Activated CD8-positive, alpha-beta memory T cell treated with anti-CD3 and anti-CD28 coated beads for 1 hour (primary cell): Measurements from ENCODE around the gene CBFA2T3.
"Not testable (repeated sequence)": the region's sequence is repeated elsewhere in the genome, so short reads cannot be mapped to it uniquely, and the experiment has no call there.

Experiments used
- DNase-seq, 2 donors: peaks; one replicate each; pipeline ENCODE4 v3.0.0-alpha.2; 2020; ENCODE audit warnings: low read depth in 1 of 2; ENCODE audit errors: extremely low read depth in 1 of 2

CBFA2T3 gene

DNA sequence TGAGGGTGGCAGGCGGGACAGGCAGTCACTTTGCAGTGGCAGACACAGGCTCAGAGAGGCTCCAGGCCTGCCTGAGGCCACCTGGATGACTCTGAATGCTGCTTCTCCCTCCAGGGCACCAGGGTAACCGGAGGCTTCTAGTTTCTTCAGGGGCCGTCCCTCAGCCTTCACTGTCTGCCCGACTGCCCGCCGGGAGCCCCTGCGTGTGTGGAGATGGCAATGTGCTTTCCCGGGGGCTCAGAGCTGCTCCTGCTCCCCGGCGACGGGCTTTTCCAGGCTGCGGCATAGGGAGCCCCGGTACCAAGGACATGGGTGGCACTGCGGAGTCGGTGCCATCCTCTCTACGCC, 51.5 kb downstream of the CBFA2T3 start:
- no peak for DNase-seq

GRCh38 chr16:88924834-88925539, 52.0 kb downstream of the CBFA2T3 start:
- no peak for DNase-seq

GRCh38 chr16:88923926-88924833, 52.8 kb downstream of the CBFA2T3 start:
- DNase-seq: no peak

DNA sequence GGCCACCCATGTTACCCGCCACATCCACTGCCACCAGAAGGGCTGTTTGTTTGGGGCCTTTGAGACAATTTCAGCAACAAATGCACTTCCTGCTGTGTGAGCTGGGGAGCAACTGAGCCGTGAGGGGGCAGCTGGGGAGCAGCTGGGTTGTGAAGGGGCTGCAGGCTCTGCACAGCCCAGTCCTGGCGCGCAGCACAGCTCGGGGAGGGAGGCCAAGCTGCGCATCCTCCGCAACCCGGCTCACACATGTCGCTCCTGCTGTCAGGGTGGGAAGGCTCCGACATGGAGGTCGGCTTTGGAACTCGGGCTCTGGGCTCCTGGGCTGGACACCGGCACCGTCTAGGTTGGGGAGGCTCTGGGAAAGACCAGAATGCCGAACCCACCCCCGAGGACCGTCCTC, 53.6 kb downstream of the CBFA2T3 start:
- DNase-seq: no peak

DNA sequence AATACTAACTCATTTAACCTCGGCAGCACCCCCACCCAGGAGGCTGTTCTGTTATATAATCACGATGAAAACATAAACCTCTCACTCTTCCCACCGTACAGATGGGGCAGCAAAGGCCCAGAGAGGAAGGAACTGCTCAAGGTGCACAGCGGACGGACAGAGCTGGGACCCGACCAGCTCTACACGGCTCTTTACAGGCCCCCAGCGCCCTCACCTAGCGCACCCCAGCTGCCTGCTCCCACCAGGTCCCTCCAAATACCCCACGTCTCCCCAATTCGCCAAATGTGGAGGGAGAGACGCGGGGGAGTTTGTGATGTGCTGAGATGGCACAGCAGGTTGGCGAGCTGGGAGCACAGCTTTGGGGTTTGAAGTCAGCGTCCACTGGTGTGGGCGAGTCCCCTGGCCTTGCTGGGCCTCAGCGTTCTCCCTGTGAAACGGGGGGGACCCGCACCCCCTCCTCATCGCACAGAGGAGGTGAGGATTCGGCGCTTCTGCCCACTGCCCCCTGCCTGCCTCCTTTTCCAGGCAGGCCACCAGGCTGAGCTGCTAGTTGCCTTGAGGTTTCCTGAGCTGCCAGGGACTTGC, 54.1 kb downstream of the CBFA2T3 start:
- DNase-seq: no peak

GRCh38 chr16:88922114-88922825, 54.7 kb downstream of the CBFA2T3 start:
- no peak for DNase-seq

- DNase-seq: no peak
Measured at GRCh38 chr16:88921591-88921990, 55.4 kb downstream of the CBFA2T3 start.

- DNase-seq: no peak
Measured at GRCh38 chr16:88920618-88921590, 56.1 kb downstream of the CBFA2T3 start.

- DNase-seq: no peak
Measured at GRCh38 chr16:88919936-88920335, 57.1 kb downstream of the CBFA2T3 start.

GRCh38 chr16:88918896-88919295, 58.1 kb downstream of the CBFA2T3 start:
- DNase-seq: not testable (repeated sequence)

DNA sequence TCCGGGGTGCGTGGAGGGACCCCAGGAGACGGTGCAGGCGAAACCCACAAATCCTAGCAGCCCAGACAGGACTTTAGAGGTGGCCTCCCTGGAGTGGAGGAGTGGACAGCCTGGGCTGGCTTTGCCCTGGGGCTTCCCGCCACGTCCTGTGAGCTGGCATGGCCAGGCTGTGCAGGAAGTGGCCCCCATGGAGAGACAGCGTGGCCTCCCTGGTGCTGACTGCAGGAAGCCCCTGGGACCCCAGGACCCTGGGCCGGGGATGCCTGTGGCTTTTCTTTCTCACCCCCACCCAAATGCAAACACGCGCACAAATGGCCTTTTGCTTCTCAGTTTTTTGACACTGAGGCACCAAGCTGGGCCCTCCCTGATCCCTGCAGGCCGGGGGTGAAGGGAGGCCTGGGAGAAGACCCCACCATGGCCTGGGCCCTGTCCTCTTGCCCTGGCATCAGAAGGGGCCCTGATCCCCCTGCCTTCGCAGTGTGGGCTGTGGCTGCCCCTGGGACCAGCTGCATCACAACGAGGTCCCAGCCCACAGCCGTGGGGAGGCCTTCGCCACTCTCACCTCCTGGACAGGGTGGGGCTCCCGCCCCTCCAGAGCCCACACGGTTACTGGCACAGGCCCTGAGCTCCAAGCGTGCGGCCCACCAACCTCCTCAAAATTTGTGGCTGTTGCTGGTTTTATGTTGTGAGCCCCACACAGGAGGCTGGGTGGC, 58.9 kb downstream of the CBFA2T3 start:
- DNase-seq: no peak

DNA sequence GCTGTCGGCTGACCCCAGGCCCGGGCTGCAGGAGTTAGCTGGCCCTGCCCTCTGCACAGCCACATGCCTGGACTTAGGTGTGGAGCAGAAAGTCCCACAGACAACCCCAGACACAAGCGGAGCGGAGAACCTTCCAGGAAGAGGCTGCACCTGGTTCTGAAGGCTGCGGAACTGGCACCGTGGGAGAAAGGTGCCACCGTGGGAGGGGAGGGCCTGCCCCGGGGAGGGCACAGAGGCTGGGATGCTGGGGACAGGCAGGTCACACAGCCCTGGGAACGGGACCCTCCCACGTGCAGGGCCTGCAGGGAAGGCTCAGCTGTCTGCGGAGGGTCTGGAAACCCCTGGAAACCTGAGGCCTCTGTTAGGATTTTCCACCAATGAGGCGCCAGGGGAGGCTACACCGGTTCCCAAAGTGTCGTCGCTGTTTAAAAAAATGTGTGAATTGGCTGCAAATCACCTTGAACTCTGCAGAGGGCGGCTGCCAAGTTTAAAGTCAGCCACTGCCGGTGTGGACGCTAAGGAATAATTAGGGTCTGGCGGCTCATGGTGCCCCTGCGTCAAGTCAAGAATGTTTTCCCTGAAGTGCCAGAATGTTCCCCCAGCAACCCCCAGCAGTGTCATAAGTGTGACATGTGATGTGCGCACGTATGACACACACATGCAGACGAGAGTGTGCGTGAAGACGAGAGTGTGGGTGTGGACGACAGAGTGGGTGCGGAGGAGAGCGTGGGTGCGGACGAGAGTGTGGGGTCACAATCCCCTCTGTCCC, 59.7 kb downstream of the CBFA2T3 start:
- no peak for DNase-seq

DNA sequence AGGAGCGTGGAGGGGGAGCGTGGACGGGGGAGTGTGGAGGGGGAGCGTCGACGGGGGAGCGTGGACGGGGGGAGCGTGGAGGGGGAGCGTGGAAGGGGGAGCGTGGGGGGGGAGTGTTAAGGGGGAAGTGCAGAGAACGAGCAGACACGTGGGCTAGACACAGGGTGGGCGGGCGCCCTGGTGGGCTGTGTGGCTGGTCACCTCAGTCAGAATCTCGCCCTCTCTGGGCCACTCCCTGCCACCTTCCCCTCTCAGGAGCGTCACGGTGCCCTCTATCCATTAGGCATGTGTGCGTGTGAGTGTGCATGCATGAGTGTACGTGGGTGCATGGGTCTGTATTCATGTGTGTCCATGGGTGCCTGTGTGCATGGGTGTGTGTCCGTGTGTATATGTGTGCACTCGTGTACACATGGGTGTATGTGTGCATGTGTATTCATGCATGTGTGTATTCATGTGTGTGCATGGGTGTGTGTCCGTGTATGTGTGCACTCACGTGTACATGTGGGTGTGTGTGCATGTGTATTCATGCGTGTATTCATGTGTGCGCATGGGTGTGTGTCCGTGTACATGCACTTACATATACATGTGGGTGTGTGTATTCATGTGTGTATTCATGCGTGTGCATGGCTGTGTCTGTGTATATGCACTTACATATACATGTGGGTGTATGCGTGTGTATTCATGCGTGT, 61.2 kb downstream of the CBFA2T3 start:
- no peak for DNase-seq

DNA sequence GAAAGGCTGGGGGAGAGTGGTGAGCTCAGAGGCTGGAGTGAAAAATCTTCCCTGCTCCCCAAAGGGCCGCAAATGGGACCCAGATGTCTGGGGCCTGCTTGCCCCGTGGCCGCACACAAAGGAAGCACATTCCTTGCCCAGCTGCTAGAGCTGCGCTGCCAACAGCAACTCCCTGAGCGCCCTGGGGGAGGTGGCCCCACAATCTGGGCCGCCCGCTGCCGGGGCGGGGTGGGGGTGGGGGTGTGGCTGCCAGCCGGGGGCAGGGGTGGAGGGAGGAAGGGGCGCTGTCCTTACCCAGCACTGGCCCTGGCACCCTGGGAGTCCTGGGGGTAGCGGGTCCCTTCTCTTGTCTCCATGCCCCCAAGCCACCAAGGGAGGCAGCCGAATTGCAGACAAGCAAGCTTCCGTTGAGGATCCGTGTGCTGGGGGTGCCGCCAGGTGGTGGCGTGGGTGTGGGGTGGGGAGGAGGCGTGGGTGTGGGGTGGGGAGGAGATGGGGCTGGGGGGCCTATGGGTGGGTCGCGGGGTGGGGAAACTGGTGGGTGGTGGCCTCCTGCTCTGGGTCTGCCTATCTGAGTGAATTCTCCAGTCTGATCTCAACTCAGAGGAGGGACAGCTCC, 62.1 kb downstream of the CBFA2T3 start:
- no peak for DNase-seq

DNA sequence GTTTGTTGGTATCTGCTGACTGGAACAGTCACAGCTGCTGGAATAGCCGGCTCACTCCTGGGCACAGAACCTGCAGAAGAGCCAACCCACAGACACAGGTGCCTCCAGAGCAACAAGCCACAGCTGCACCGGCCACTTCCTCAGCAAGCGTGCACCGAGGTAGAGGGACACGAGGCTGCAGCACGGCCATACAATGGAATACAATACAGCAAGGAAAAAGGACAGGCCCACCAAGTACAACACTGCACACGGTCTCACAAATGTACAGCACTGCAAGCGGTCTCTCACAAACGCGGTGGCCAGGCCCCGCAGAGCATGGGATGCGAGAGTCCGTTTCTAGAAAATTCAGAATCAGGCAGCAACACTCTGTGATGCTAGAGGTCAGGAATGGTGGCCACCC, 63.1 kb downstream of the CBFA2T3 start:
- DNase-seq: no peak

- DNase-seq: no peak
Measured at GRCh38 chr16:88913001-88913612, 63.9 kb downstream of the CBFA2T3 start.

DNA sequence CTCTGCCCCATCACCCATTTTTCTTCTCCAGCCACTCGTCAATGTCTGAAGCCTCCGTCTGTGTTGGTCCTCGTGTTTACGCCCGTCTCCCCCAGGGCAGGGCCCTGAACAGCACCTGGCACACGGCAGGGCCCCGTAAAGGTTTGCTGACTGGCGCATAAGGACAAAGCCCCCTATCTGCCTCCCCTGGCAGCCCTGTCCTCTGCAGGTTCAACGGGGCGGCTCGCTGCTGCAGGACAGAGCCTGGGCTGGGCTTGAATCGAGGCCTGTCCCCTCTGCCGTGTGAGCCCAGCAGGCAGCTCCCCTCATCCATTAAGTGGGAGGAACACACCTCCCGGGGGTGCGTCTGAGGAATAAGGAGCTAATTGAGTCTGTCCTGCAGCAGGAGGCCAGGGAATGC, 64.5 kb downstream of the CBFA2T3 start:
- no peak for DNase-seq
